Stimulated activated naive B cell treated with anti-CD40 and anti-IgM and Interleukin-4, amounts not matched to agents 10 μg/mL and 1 μg/mL and 100 μg/mL, for 72 hours (primary cell): Measurements from ENCODE around the gene GTF3A.

Source experiments
- ATAC-seq, 2 donors: fragments of 150-1000 bp; cut with Tn5 transposase; replicated peaks; 2 replicates each; pipeline ENCODE4 v1.10.0; 2021; ENCODE audit warnings: moderate library complexity in 1 of 2
- DNase-seq: peaks from one replicate; pipeline ENCODE4 v3.0.0; 2021
- H3K27ac Mint-ChIP-seq: one replicate; pipeline ENCODE4 v1.8.0; 2022; ENCODE audit warnings: mild to moderate bottlenecking, mixed read lengths
- H3K27me3 Mint-ChIP-seq, 2 donors: one replicate each; pipeline ENCODE4 v1.8.0; 2022; ENCODE audit warnings: mixed read lengths in 2 of 2
- H3K36me3 Mint-ChIP-seq, 2 donors: one replicate each; pipeline ENCODE4 v1.8.0; 2022; ENCODE audit warnings: mixed read lengths in 2 of 2, mild to moderate bottlenecking in 1 of 2
- H3K4me1 Mint-ChIP-seq, 2 donors: one replicate each; pipeline ENCODE4 v1.8.0; 2022; ENCODE audit warnings: mixed read lengths in 2 of 2, mild to moderate bottlenecking in 1 of 2
- H3K4me3 Mint-ChIP-seq, 2 donors: one replicate each; pipeline ENCODE4 v1.8.0; 2022; ENCODE audit warnings: mild to moderate bottlenecking in 2 of 2, mixed read lengths in 2 of 2, moderate library complexity in 1 of 2
- H3K9me3 Mint-ChIP-seq, 2 donors: one replicate each; pipeline ENCODE4 v1.8.0; 2022; ENCODE audit warnings: mixed read lengths in 2 of 2, mild to moderate bottlenecking in 1 of 2

The GTF3A gene

DNA sequence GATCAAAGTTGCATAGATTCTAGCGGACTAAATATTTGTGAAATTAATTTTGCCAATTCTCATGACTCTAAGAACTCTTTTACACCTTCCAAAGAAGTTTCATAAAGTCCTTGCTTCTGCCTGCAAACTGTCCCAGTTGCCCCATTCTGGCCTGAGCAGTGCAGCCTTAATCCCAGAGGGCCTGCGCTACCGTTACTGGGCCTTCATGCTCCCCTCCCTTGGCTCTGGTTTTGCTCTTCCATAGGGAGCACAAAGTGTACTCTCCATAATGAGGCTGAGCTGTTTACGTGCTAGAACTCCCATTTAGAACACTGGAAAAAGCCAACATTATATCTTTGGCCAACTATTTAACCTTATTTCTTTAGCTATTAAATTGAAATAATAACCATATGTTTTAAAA, 23.9 kb downstream of the GTF3A start:
- DNase-seq (no peak), ATAC-seq (no peak)
- Mint-ChIP-seq H3K4me3 (peak overlapping the region in 1 of 2 donors; percentile 87), H3K36me3 (peaks cover 15 to 19% of the 10 kb centered on the region in 2 donors), H3K27me3 (no peaks in the 10 kb centered on the region), H3K27ac (peak overlapping the region; percentile 88), H3K9me3 (no peaks in the 10 kb centered on the region), H3K4me1 (peaks cover 33 to 51% of the 10 kb centered on the region in 2 donors)

DNA sequence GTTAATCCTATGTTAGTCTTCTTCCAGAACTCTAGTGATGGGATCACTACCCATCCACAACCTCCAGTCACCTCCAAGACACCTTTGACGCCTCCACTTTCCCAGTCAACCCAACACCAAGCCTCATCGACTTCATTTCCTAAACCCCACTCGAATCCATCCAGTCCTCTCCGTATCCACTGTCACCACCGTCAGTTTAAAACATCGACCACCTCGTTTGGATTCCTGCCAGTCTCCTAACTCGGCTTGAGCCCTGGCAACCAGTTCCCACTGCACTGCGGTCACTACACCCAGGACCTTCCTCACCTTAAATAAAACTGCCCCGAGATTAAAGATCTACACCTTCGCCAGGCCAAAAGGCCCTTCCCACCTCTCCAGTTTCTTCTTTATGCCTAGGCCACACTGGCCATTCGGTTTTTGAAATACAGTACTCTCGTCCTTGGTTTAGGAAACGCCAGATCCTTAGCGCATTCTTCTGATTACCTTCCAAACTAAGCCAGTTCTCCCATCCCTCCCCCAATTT, 24.7 kb downstream of the GTF3A start:
- Mint-ChIP-seq H3K27ac (peak overlapping the region; percentile 96), H3K4me1 (peaks cover 33 to 51% of the 10 kb centered on the region in 2 donors), H3K36me3 (peaks cover 15 to 19% of the 10 kb centered on the region in 2 donors), H3K27me3 (no peaks in the 10 kb centered on the region), H3K9me3 (no peaks in the 10 kb centered on the region), H3K4me3 (peak overlapping the region; percentile 87 to 92)
- ATAC-seq = no peak
- DNase-seq = no peak

- peaks cover 13 to 14% of the 10 kb centered on the region in 2 donors for H3K36me3 Mint-ChIP-seq
- peaks cover 35 to 49% of the 10 kb centered on the region in 2 donors for H3K4me1 Mint-ChIP-seq
- H3K9me3 Mint-ChIP-seq = no peaks in the 10 kb centered on the region
- H3K4me3 Mint-ChIP-seq = peak within 1 kb of the TSS; percentile 87 to 92
- DNase-seq (peak; percentile 97), ATAC-seq (peak; percentile 87 to 88)
- H3K27ac Mint-ChIP-seq = peak within 1 kb of the TSS; percentile 96
- no peaks in the 10 kb centered on the region for H3K27me3 Mint-ChIP-seq
Observed at GRCh38 chr13:27449936-27450828, 25.8 kb downstream of the GTF3A start, which contains the start of gene MTIF3. TSS of gene MTIF3 (minus strand) at chr13:27450564. CDS start at chr13:27440448, 10,116 bp downstream.

- Mint-ChIP-seq H3K27me3 (no peaks in the 10 kb centered on the region), H3K27ac (peak overlapping the region; percentile 96), H3K4me3 (peak overlapping the region; percentile 87 to 92), H3K4me1 (peaks cover 32 to 41% of the 10 kb centered on the region in 2 donors), H3K9me3 (no peaks in the 10 kb centered on the region), H3K36me3 (peaks cover 9% of the 10 kb centered on the region in 2 donors)
- DNase-seq (peak; percentile 13), ATAC-seq (no peak)
Observed at GRCh38 chr13:27450921-27451471, 26.6 kb downstream of the GTF3A start.

DNA sequence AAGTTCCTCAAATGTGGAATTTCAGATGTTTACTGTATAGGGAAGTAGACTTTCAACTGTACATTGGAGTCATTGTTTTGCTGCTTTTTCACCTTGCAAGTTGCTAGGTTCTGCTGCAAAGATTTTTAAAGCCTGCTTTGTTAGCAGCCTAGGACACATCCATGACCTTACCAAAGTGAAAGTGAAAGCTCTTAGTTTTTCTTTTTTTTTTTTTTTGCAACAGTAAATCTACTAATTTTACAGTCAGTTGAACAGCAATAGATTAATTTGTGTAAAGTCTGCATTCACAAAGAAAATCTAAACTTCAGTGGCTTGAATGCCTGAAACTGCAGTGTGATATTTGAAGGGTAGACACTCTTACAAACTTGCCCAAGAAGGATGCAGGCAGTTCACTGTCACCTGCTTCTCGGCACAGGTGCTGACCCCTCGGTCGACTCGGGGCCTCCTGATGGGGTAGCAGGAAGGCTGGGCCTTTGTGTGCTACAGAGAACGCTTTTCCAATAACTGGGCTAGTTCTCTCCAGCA, 31.0 kb downstream of the GTF3A start:
- Mint-ChIP-seq H3K27ac (peak overlapping the region; percentile 98), H3K9me3 (no peaks in the 10 kb centered on the region), H3K36me3 (no peaks in the 10 kb centered on the region), H3K27me3 (no peaks in the 10 kb centered on the region), H3K4me3 (peak overlapping the region; percentile 85 to 86), H3K4me1 (peaks cover 11% of the 10 kb centered on the region in 2 donors)
- ATAC-seq = peak; percentile 47 to 53
- no peak for DNase-seq

- no peak overlapping the region for H3K27ac Mint-ChIP-seq
- no peaks in the 10 kb centered on the region for H3K36me3 Mint-ChIP-seq
Observed at GRCh38 chr13:27461940-27462584, 37.6 kb downstream of the GTF3A start.

GRCh38 chr13:27463500-27463899, 39.1 kb downstream of the GTF3A start:
- DNase-seq (no peak), ATAC-seq (no peak)
- Mint-ChIP-seq H3K9me3 (no peaks in the 10 kb centered on the region), H3K4me3 (no peak overlapping the region), H3K4me1 (peaks cover 3 to 7% of the 10 kb centered on the region in 2 donors), H3K36me3 (no peaks in the 10 kb centered on the region), H3K27ac (no peak overlapping the region), H3K27me3 (no peaks in the 10 kb centered on the region)

More at GRCh38 chr13:27461940-27462584, 37.6 kb downstream of the GTF3A start:
- peaks cover 3 to 7% of the 10 kb centered on the region in 2 donors for H3K4me1 Mint-ChIP-seq
- H3K27me3 Mint-ChIP-seq = no peaks in the 10 kb centered on the region
- H3K4me3 Mint-ChIP-seq = no peak overlapping the region
- DNase-seq = no peak
- no peak for ATAC-seq
- no peaks in the 10 kb centered on the region for H3K9me3 Mint-ChIP-seq

GRCh38 chr13:27465611-27466010, 41.2 kb downstream of the GTF3A start:
- Mint-ChIP-seq H3K4me1 (peaks cover 3 to 7% of the 10 kb centered on the region in 2 donors), H3K4me3 (no peak overlapping the region), H3K36me3 (no peaks in the 10 kb centered on the region), H3K9me3 (no peaks in the 10 kb centered on the region), H3K27me3 (no peaks in the 10 kb centered on the region), H3K27ac (no peak overlapping the region)
- no peak for DNase-seq
- ATAC-seq = no peak

DNA sequence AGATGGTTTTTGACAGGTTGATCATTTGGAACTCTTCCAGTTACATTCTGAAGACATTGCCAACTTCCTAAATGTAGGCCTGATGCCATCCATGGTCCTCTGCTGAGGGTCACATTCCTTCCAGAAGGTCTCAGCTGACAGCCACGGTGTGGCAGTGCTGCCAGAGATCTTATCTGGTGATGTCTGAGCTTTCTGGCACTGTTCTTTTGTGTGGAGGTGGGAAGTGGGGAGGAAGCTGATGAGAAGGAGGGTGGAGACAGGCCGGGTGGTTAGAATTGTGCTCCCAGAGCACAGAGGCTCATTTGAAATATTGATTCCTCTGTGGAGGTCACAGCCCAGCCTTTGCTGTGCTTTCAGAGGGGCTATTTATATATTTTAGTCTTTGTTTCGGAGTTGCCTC, 42.1 kb downstream of the GTF3A start:
- ATAC-seq = no peak
- DNase-seq = no peak
- Mint-ChIP-seq H3K27ac (no peak overlapping the region), H3K4me1 (peaks cover 3 to 7% of the 10 kb centered on the region in 2 donors), H3K27me3 (no peaks in the 10 kb centered on the region), H3K4me3 (no peak overlapping the region), H3K36me3 (no peaks in the 10 kb centered on the region), H3K9me3 (no peaks in the 10 kb centered on the region)

GRCh38 chr13:27470075-27470820, 45.8 kb downstream of the GTF3A start:
- DNase-seq = no peak
- H3K4me3 Mint-ChIP-seq = no peak overlapping the region
- no peak for ATAC-seq
- H3K27ac Mint-ChIP-seq = no peak overlapping the region
- no peaks in the 10 kb centered on the region for H3K27me3 Mint-ChIP-seq
- H3K4me1 Mint-ChIP-seq = no peaks in the 10 kb centered on the region
- H3K36me3 Mint-ChIP-seq = no peaks in the 10 kb centered on the region
- no peaks in the 10 kb centered on the region for H3K9me3 Mint-ChIP-seq

- no peaks in the 10 kb centered on the region for H3K36me3 Mint-ChIP-seq
- no peaks in the 10 kb centered on the region for H3K27me3 Mint-ChIP-seq
- no peaks in the 10 kb centered on the region for H3K9me3 Mint-ChIP-seq
- ATAC-seq = no peak
- no peak overlapping the region for H3K27ac Mint-ChIP-seq
- no peak for DNase-seq
- H3K4me1 Mint-ChIP-seq = peaks cover 7% of the 10 kb centered on the region in 2 donors
- no peak overlapping the region for H3K4me3 Mint-ChIP-seq
Observed at GRCh38 chr13:27472441-27472840, 48.0 kb downstream of the GTF3A start.

DNA sequence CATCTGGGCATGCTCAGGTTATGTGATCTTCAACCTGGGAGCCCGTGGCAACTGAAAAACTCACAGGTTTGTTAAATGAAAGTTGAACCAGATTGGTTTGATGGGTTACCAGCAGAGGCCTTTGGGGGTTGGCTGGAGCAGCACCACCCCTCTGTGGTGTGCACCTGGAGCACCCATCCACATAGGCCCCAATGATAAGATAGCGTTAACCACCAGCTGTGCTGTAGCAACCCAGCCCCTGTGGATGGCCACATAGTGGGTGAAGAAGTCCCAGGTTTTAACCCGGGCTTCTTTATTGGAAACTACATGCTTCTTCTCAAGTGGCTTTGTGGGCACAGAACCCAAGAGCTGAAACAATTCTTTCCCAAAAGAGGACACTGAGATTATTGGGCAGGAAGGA, 48.5 kb downstream of the GTF3A start:
- no peaks in the 10 kb centered on the region for H3K9me3 Mint-ChIP-seq
- H3K4me3 Mint-ChIP-seq = no peak overlapping the region
- no peaks in the 10 kb centered on the region for H3K27me3 Mint-ChIP-seq
- no peak for ATAC-seq
- H3K36me3 Mint-ChIP-seq = no peaks in the 10 kb centered on the region
- peaks cover 10 to 12% of the 10 kb centered on the region in 2 donors for H3K4me1 Mint-ChIP-seq
- no peak overlapping the region for H3K27ac Mint-ChIP-seq
- no peak for DNase-seq

DNA sequence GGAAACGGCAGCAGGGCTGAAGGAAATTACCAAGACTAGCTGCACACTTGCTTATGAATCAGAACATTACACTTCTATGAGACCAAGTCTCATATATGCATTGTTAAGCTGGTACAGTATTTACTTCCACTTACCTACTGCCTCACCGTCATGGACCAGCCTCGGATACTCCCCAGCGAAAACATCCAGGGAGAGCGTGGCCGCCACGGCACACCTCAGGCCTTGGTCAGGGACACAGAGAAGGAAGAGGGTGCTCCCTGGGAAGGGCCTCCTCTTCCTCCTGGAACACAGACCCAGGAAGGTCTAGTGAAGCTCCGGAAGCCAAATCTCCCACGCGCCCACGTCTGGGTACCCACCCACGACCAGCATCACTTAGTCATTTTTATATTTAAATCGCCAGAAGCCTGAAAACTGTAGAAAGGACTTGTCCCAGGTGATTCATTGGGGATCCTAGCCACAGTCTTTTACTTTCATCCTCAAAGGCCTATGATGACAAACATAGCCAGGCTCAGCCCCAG, 50.4 kb downstream of the GTF3A start:
- H3K4me1 Mint-ChIP-seq = peaks cover 13 to 14% of the 10 kb centered on the region in 2 donors
- no peaks in the 10 kb centered on the region for H3K36me3 Mint-ChIP-seq
- no peak for ATAC-seq
- no peak overlapping the region for H3K27ac Mint-ChIP-seq
- H3K9me3 Mint-ChIP-seq = no peaks in the 10 kb centered on the region
- no peak for DNase-seq
- no peaks in the 10 kb centered on the region for H3K27me3 Mint-ChIP-seq
- no peak overlapping the region for H3K4me3 Mint-ChIP-seq
